Ovary (tissue), 9 donors: ENCODE measurements around the gene NME7. TPM values are rescaled to one million over a fixed set of nuclear protein-coding genes. Genes with fewer than 3 reads are reported as not detected.

ENCODE experiments used
- DNase-seq, 5 donors: peaks; one replicate each; pipeline ENCODE4 v3.0.0-alpha.2; 2019 to 2020
- H3K27ac ChIP-seq, 2 donors: fragments of 200-600 bp; one replicate each; pipeline versions ENCODE4 v1.5.1 to v1.8.0; 2019 to 2022
- H3K27me3 ChIP-seq: fragments of 200-600 bp; one replicate; pipeline ENCODE4 v1.8.0; 2022
- H3K36me3 ChIP-seq: fragments of 200-600 bp; sonication (generic); one replicate; pipeline ENCODE4 v1.5.1; 2019
- H3K4me1 ChIP-seq: one replicate; pipeline ENCODE4 v1.8.1; 2013; ENCODE audit warnings: mild to moderate bottlenecking, moderate library complexity; ENCODE audit not compliant: insufficient read depth
- H3K4me3 ChIP-seq: fragments of 200-600 bp; sonication (generic); one replicate; pipeline ENCODE4 v1.5.1; 2017
- H3K9me3 ChIP-seq, 2 donors: fragments of 200-600 bp in 1 of 2; sonication (generic) in 1 of 2; one replicate each; pipeline versions ENCODE4 v1.5.1 to v1.8.1; 2013 to 2019; ENCODE audit warnings: mild to moderate bottlenecking in 1 of 2, moderate library complexity in 1 of 2
- CTCF ChIP-seq, 3 donors: fragments of 450-650 bp in 2 of 3; fragments of 200-600 bp in 1 of 3; IDR thresholded peaks; one replicate each; pipeline versions ENCODE4 v1.5.1 to v1.8.0; 2016 to 2022; ENCODE audit warnings: antibody characterized with exemption in 3 of 3, mild to moderate bottlenecking in 1 of 3
- EP300 ChIP-seq: sonication (generic); formaldehyde crosslinking; IDR thresholded peaks from one replicate; pipeline ENCODE4 v1.6.1; 2017; ENCODE audit warnings: antibody characterized with exemption
- POLR2A ChIP-seq: fragments of 450-650 bp; IDR thresholded peaks from one replicate; pipeline ENCODE4 v1.6.1; 2017; ENCODE audit warnings: antibody characterized with exemption, mild to moderate bottlenecking, moderate library complexity
- WGBS, 3 donors: extraction: QIAGEN DNeasy Blood & Tissue Kit in 1 of 3; methylation state at CpG; one replicate each; pipeline versions ENCODE4 v1.1.5 to v1.1.7; 2013 to 2017; 5-methylcytosine and 5-hydroxymethylcytosine counted together
- intact Hi-C, 4 donors: fragments of 100-400 bp; cut with DNase I; formaldehyde crosslinking; loops; one replicate each; pipeline versions ENCODE4 v1.11.0 to v1.15.1; 2022 to 2023
- polyA plus RNA-seq, 2 donors: library from polyadenylated mRNA; stranded (reverse); fragments of 200-250 nt in 1 of 2; fragments of 350-450 nt in 1 of 2; fragmentation: Illumina TruSeq in 1 of 2; extraction: RNeasy Lipid Tissue Mini Kit (QIAGEN cat#74804) in 1 of 2; gene quantifications; one replicate each; pipeline ENCODE4 v1.2.3, GENCODE V29; 2013 to 2014
- total RNA-seq, 7 donors: library from RNA; depleted of rRNA in 2 of 7; stranded (reverse); fragments of >200 nt in 2 of 7; fragmentation: NEBNext Ultra II Directional in 3 of 7; extraction: Animal tissue kit (Norgen Biotek cat#: 25700) in 3 of 7; gene quantifications; one replicate each; pipeline versions ENCODE4 v1.1.0 to v1.2.4, GENCODE V29; 2016 to 2023
- donor health status: DM: no; HTN: no; CAD: no; lungs with moderate emphysema.
- donor health status: DM: no; HTN: no; CAD: no.
- donor health status: Bipolar disorder and iron deficiency.
- donor health status: DM: yes; HTN: yes; CAD: no.
- donor health status: DM: no; HTN: no; CAD: no.
- donor health status: DM: yes; HTN: yes; CAD: no.

The NME7 gene
- total and polyA plus RNA-seq, 9 donors, result 14.2 to 30.0 (median 18.4) TPM

GRCh38 chr1:169146576-169147214 lies 220.9 kb downstream of the NME7 start:
- TF ChIP-seq POLR2A (no peak), EP300 (no peak), CTCF (IDR thresholded peaks at IDR 0.05) (no peak)
- intact Hi-C loops, result no loop called here
- no peak for DNase-seq
- Histone ChIP-seq H3K36me3 (no peaks in the 10 kb centered on the region), H3K4me3 (no peak overlapping the region), H3K9me3 (no peaks in the 10 kb centered on the region), H3K27me3 (no peaks in the 10 kb centered on the region), H3K4me1 (no peaks in the 10 kb centered on the region), H3K27ac (no peak overlapping the region)
- WGBS, 3 donors, result 91 to 96% (median 92%) methylated on average over 1 of the region's 1 CpG

GRCh38 chr1:169144941-169145626 lies 222.5 kb downstream of the NME7 start:
- no peaks in the 10 kb centered on the region for H3K36me3 ChIP-seq
- no peaks in the 10 kb centered on the region for H3K27me3 ChIP-seq
- DNase-seq, result no peak
- TF ChIP-seq POLR2A (no peak), EP300 (no peak), CTCF (IDR thresholded peaks at IDR 0.05) (no peak)
- intact Hi-C loops, result no loop called here
- no peaks in the 10 kb centered on the region for H3K9me3 ChIP-seq
- 91 to 94% (median 92%) methylated on average over 7 of the region's 7 CpGs for WGBS, 3 donors
- H3K4me1 ChIP-seq, result peaks cover 3% of the 10 kb centered on the region
- no peak overlapping the region for H3K4me3 ChIP-seq
- no peak overlapping the region for H3K27ac ChIP-seq

GRCh38 chr1:169143984-169144383 lies 223.6 kb downstream of the NME7 start:
- no peak overlapping the region for H3K4me3 ChIP-seq
- no peak for TF ChIP-seq EP300
- no peak for TF ChIP-seq CTCF (IDR thresholded peaks at IDR 0.05)
- TF ChIP-seq POLR2A, result no peak
- DNase-seq, result no peak

GRCh38 chr1:169143346-169143745 lies 224.3 kb downstream of the NME7 start:
- Histone ChIP-seq H3K4me3 (no peak overlapping the region), H3K27me3 (no peaks in the 10 kb centered on the region), H3K27ac (no peak overlapping the region), H3K9me3 (no peaks in the 10 kb centered on the region), H3K36me3 (no peaks in the 10 kb centered on the region), H3K4me1 (peaks cover 3% of the 10 kb centered on the region)
- TF ChIP-seq CTCF (IDR thresholded peaks at IDR 0.05) (no peak), POLR2A (no peak), EP300 (no peak)
- intact Hi-C loops, result no loop called here
- 86 to 91% (median 88%) methylated on average over 3 of the region's 3 CpGs for WGBS, 3 donors
- DNase-seq, result no peak

More at GRCh38 chr1:169143984-169144383, 223.6 kb downstream of the NME7 start:
- Histone ChIP-seq H3K27ac (no peak overlapping the region), H3K9me3 (no peaks in the 10 kb centered on the region), H3K4me1 (peaks cover 3% of the 10 kb centered on the region), H3K27me3 (no peaks in the 10 kb centered on the region), H3K36me3 (no peaks in the 10 kb centered on the region)
- intact Hi-C loops, result no loop called here
